GM12878 (cell line): ENCODE results near the gene PRDM15. TPM values are rescaled to one million over a fixed set of nuclear protein-coding genes. Genes with fewer than 3 reads are reported as not detected.

Experiments used
- ATAC-seq: fragments of 200-7000 bp; cut with Tn5 transposase; 3 replicates; pipeline ENCODE4 v1.9.1; 2020; ENCODE audit warnings: mild to moderate bottlenecking, moderate library complexity
- BruUV-seq: library from RNA; stranded (reverse); fragments of 400-500 nt; replicated peaks from 2 replicates; lab custom pipeline; 2021; lab: Mats Ljungman, UMichigan
- CTCF ChIA-PET: fragments of 300-600 bp; sonication (Branson Sonifier 250); formaldehyde crosslinking; extraction: SDS; loops from one replicate; lab custom pipeline; 2021; ENCODE audit warnings: inconsistent platforms; lab: Yijun Ruan, JAX
- POLR2A ChIA-PET: fragments of 350-600 bp; formaldehyde crosslinking; extraction: SDS; loops from one replicate; lab custom pipeline; 2021; ENCODE audit warnings: inconsistent platforms; lab: Charles Lee
- RAD21 ChIA-PET: fragments of 300-600 bp; sonication (Branson Sonifier 250); formaldehyde crosslinking; loops from one replicate; lab custom pipeline; 2023; ENCODE audit warnings: antibody characterized with exemption; ENCODE audit not compliant: unreplicated experiment; lab: Charles Lee
- SMC1A ChIA-PET: fragments of 300-600 bp; sonication (Branson Sonifier 250); formaldehyde crosslinking; loops from one replicate; lab custom pipeline; 2023; ENCODE audit not compliant: unreplicated experiment, uncharacterized antibody; lab: Charles Lee
- DNase-seq: peaks from one replicate; pipeline ENCODE4 v3.0.0-alpha.2; 2011; ENCODE audit warnings: low read depth, low spot score
- FAIRE-seq: peaks from 3 replicates; lab custom pipeline; 2011; peaks lifted over from hg19 to GRCh38; lab: Jason Lieb, UNC
- H2AFZ ChIP-seq: 2 replicates; pipeline ENCODE4 v1.6.0; 2011; ENCODE audit warnings: low read depth, low read length, control low read depth; ENCODE audit not compliant: control insufficient read depth
- H3K27ac ChIP-seq: 2 replicates; pipeline ENCODE4 v1.5.1; 2011; ENCODE audit warnings: control low read depth; ENCODE audit not compliant: control insufficient read depth, insufficient read depth
- H3K27me3 ChIP-seq, 2 experiments: replicated peaks in 1 of 2; 2 replicates each; pipeline versions ENCODE4 v1.6.0 to v1.6.1; 2011; ENCODE audit warnings: low read length in 1 of 2; ENCODE audit not compliant: control insufficient read depth in 2 of 2, insufficient read depth in 2 of 2
- H3K36me3 ChIP-seq, 2 experiments: 2 replicates each; pipeline ENCODE4 v1.5.1; 2011; ENCODE audit warnings: low read length in 1 of 2; ENCODE audit not compliant: control insufficient read depth in 2 of 2, insufficient read depth in 2 of 2
- H3K4me1 ChIP-seq: 2 replicates; pipeline ENCODE4 v1.6.1; 2011; ENCODE audit warnings: mild to moderate bottlenecking, low read length, moderate library complexity, mixed read lengths; ENCODE audit not compliant: control insufficient read depth, insufficient read depth
- H3K4me2 ChIP-seq: 2 replicates; pipeline ENCODE4 v1.6.0; 2011; ENCODE audit warnings: control low read depth; ENCODE audit not compliant: control insufficient read depth, insufficient read depth
- H3K4me3 ChIP-seq: fragments of 200-600 bp; sonication (generic); 2 replicates; pipeline ENCODE4 v1.5.1; 2016
- H3K79me2 ChIP-seq: 2 replicates; pipeline ENCODE4 v1.6.0; 2011; ENCODE audit warnings: low read length; ENCODE audit not compliant: control insufficient read depth, insufficient read depth
- H3K9ac ChIP-seq: 2 replicates; pipeline ENCODE4 v1.8.0; 2011; ENCODE audit warnings: low read length, control low read depth, mixed read lengths; ENCODE audit not compliant: control insufficient read depth, insufficient read depth
- H3K9me3 ChIP-seq: replicated peaks from 3 replicates; pipeline ENCODE4 v1.5.1; 2011; ENCODE audit warnings: mild to moderate bottlenecking, low read length; ENCODE audit not compliant: control insufficient read depth, insufficient read depth
- H4K20me1 ChIP-seq: 2 replicates; pipeline ENCODE4 v1.6.0; 2011; ENCODE audit not compliant: control insufficient read depth, insufficient read depth
- CREB1 ChIP-seq: IDR thresholded peaks from 2 replicates; pipeline ENCODE4 v1.6.1; 2012; ENCODE audit warnings: low read depth, mild to moderate bottlenecking, inconsistent platforms
- ELK1 ChIP-seq: IDR thresholded peaks from 2 replicates; pipeline ENCODE4 v1.6.1; 2012; ENCODE audit warnings: low read depth, low read length, improper control_type of control experiment
- HDAC2 ChIP-seq: fragments of 200-600 bp; sonication (generic); IDR thresholded peaks from 2 replicates; pipeline ENCODE4 v1.6.1; 2017
- PKNOX1 ChIP-seq: fragments of 450-650 bp; IDR thresholded peaks from 2 replicates; pipeline ENCODE4 v1.6.1; 2016; ENCODE audit warnings: mild to moderate bottlenecking
- PML ChIP-seq: IDR thresholded peaks from 2 replicates; pipeline ENCODE4 v1.6.1; 2012; ENCODE audit warnings: low read length, inconsistent platforms
- WGBS: methylation state at CpG from one replicate; pipeline ENCODE4 v1.1.6; 2016; ENCODE audit warnings: low lambda C conversion rate; ENCODE audit not compliant: insufficient replicate concordance, insufficient coverage; ENCODE audit errors: missing lambda C conversion rate; 5-methylcytosine and 5-hydroxymethylcytosine counted together
- in situ Hi-C: fragments of 300-500 bp; cut with MboI; formaldehyde crosslinking; loops from 9 replicates; pipeline ENCODE4 v1.14.3; 2018; ENCODE audit warnings: mixed read lengths
- intact Hi-C: fragments of 100-400 bp; cut with micrococcal nuclease; formaldehyde crosslinking; loops from one replicate; pipeline ENCODE4 v1.14.2; 2022; ENCODE audit not compliant: unreplicated experiment
- polyA plus RNA-seq, 11 experiments: library from polyadenylated mRNA; depleted of rRNA in 4 of 11; unstranded in 6 of 11; stranded (reverse) in 5 of 11; fragments of >200 nt; fragmentation: Nextera tagmentation in 4 of 11; fragmentation: Illumina TruSeq in 1 of 11; extraction: Ambion mirVana in 4 of 11; extraction: Trizol in 1 of 11; gene quantifications; 1 replicate in 1 of 11; 2 replicates in 10 of 11; pipeline versions ENCODE4 v1.2.1 to v1.2.3, GENCODE V29; 2011 to 2016; ENCODE audit warnings: inconsistent platforms in 2 of 11, missing spikeins in 2 of 11, low read depth in 1 of 11
- total RNA-seq, 4 experiments: library from RNA; depleted of rRNA in 3 of 4; stranded (reverse); fragments of >200 nt in 3 of 4; fragmentation: Illumina TruSeq in 1 of 4; extraction: Trizol in 1 of 4; gene quantifications; 2 replicates each; pipeline versions ENCODE4 v1.2.1 to v1.2.3, GENCODE V29; 2013 to 2021

The PRDM15 gene
- total and polyA plus RNA-seq, 10 of the 15 experiments (the other 5 are each of a cell fraction or from before 2014, with no cell fraction given): 2.2 to 16.0 (median 8.6) TPM

- Histone ChIP-seq H3K79me2 (no peaks in the 10 kb centered on the region), H3K27ac (no peak overlapping the region), H4K20me1 (no peaks in the 10 kb centered on the region), H3K9me3 (no peaks in the 10 kb centered on the region), H3K9ac (no peak overlapping the region), H3K4me1 (peaks cover 17% of the 10 kb centered on the region), H3K36me3 (peaks cover 19 to 22% of the 10 kb centered on the region in 2 experiments; a peak in 3 of 4 replicates), H3K27me3 (no peaks in the 10 kb centered on the region), H3K4me3 (no peak overlapping the region), H3K4me2 (no peak overlapping the region), H2AFZ (no peak overlapping the region)
- SMC1A ChIA-PET: no interaction called here
- BruUV-seq: no TSS peak
- in situ Hi-C loops (no loop called here), intact Hi-C loops (no loop called here)
- ATAC-seq (no peak), FAIRE-seq (no peak), DNase-seq (no peak)
- WGBS: 53% methylated on average over 3 of the region's 3 CpGs
- TF ChIP-seq CREB1: no peak
- TF ChIP-seq PML: no peak
- TF ChIP-seq HDAC2: no peak
- RAD21 ChIA-PET: no interaction called here
- CTCF ChIA-PET: no interaction called here
- POLR2A ChIA-PET: no interaction called here
Observed at GRCh38 chr21:41828884-41829360, 50.2 kb downstream of the PRDM15 start.

- Histone ChIP-seq H3K27ac (no peak overlapping the region), H3K79me2 (no peaks in the 10 kb centered on the region), H3K9ac (no peak overlapping the region), H3K4me2 (no peak overlapping the region), H3K4me1 (peaks cover 12% of the 10 kb centered on the region), H4K20me1 (no peaks in the 10 kb centered on the region), H3K9me3 (no peaks in the 10 kb centered on the region), H3K27me3 (no peaks in the 10 kb centered on the region), H2AFZ (no peak overlapping the region), H3K4me3 (no peak overlapping the region), H3K36me3 (peaks cover 20 to 24% of the 10 kb centered on the region in 2 experiments; a peak in 3 of 4 replicates)
- RAD21 ChIA-PET: no interaction called here
- no peak for FAIRE-seq
- in situ Hi-C loops (no loop called here), intact Hi-C loops (no loop called here)
- TF ChIP-seq ELK1: no peak
- peak; percentile 32; the same call in 1 of the 2 replicates for TF ChIP-seq PKNOX1
- BruUV-seq: no TSS peak
- no peak for ATAC-seq
- POLR2A ChIA-PET: no interaction called here
- SMC1A ChIA-PET: interaction anchor here (1.4 kb wide), 1 partner anchor 50 kb away, joined by 3 read pairs; no protein-coding TSS in a partner anchor
- CTCF ChIA-PET: interaction anchor here (1.0 to 2.0 kb wide), 2 partner anchors 11 to 289 kb away, joined by 3 to 6 read pairs; no protein-coding TSS in a partner anchor
- 87% methylated on average over 40 of the region's 42 CpGs for WGBS
- DNase-seq: no peak
Observed at GRCh38 chr21:41827951-41828883, 50.9 kb downstream of the PRDM15 start.
